Measurements from ENCODE around the gene PRSS50.
"Not testable (repeated sequence)": the region's sequence is repeated elsewhere in the genome, so short reads cannot be mapped to it uniquely, and the experiment has no call there.

PRSS50 gene

DNA sequence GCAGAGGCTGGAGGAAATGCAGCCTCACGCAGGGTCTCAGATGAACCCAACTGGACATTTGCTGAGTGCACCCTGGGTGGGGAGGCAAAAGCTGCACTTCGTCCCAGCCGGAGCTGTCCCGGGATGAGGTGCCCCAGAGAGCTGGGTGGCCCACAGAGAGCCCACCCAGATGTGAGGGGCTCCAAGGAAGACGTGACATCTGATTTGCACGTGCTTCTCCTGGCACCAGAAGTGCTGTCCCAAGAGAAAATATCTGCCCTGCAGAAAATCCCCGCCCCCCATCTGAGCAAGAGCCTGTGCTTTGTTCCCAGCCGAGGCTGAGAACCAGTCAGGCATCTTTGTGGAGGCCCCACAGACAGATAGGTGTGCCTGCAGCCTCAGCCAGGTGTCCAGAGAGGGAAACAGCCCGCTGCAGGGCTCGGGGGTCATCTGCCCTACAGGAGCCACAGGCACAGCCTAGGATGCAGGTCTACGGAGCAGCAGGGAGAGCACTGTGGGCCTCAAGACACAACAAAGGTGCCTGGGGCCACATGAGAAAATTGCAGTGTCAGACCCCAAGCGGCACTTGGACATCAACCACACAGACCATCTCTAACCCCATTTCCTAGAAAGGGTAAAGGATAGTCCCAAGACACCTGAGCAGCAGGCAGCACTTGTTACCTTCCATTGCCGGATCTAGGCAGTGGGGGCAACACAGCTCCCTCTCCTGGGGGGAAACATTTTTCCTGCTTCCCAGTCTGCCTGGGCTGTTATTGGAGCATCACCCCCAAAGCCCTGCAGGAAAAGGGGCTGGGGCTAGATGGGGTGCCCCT is 10.7 kb downstream of the PRSS50 start:
- no peak for DNase-seq

DNA sequence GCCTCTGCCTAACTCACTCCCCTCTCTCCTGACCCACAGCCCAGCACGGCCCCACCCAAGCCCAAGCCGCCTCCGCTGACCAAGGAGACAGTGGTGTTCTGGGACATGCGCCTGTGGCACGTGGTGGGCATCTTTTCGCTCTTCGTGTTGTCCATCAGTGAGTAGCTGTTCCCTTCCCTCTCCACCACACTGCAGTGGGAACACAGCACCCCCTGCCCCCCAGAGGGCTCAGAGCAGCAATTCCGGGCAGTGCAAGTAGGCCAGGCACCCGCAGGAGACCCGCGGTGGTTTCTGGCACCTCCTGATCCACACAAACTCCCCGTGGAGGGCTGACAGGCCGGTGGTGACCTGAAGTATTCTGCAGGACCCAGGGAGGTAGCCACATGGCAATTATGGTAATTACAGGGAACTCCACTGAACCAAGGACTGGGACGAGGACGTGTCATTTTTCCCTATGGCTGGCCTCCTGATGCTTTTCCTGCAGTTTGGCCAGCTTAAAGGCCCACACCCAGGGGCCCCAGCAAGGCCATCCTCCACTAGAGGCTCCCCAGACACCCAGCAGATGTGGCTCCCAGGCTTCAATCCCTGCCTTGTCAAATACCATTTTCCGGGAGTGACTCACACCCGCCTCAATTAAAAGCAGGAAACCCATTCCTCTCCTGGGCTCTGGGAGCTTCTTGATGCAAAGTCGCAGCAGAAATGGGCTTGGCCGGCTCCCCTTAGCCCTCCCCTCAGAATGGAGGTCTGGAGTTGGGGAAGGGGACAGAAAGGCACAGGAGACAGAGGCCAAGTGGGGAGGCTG is 11.7 kb downstream of the PRSS50 start:
- DNase-seq, result no peak

DNA sequence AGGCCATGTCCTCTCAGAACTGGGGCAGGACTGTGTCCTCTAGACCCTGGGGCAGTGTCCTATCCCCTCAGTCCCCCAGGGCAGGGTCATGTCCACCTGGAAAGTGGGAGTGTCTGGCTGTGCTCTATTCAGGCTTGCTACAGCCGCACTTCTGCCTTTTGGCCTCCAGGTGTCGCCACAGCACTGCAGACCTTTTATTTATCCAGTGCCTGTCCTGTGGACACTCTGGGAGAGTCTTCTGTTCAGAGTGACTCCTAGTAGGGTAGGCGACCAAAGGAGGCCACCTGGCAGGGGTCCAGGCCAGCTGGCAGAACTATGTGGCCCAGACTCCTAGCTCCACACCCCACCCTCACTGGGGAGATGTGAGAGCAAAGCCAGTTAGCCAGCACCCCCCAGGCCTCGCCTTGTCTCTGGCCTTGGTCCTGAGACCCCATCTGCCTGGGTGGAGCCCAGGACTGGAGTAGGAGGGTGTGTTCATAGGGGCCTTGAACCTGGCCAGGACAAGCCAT is 12.6 kb downstream of the PRSS50 start:
- peak; percentile 8 for DNase-seq

DNA sequence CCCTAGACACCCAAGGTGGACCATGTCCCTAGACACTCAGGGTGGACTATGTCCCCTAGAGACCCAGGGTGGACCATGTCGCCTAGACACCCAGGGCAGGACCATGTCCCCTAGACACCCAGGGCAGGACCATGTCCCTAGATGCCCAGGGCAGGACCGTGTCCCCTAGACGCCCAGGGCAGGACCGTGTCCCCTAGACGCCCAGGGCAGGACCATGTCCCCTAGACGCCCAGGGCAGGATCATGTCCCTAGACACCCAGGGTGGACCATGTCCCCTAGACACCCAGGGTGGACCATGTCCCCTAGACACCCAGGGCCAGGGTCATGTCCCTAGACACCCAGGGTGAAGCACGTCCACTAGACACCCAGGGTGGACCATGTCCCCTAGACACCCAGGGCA is 13.3 kb downstream of the PRSS50 start:
- not testable (repeated sequence) for DNase-seq

DNA sequence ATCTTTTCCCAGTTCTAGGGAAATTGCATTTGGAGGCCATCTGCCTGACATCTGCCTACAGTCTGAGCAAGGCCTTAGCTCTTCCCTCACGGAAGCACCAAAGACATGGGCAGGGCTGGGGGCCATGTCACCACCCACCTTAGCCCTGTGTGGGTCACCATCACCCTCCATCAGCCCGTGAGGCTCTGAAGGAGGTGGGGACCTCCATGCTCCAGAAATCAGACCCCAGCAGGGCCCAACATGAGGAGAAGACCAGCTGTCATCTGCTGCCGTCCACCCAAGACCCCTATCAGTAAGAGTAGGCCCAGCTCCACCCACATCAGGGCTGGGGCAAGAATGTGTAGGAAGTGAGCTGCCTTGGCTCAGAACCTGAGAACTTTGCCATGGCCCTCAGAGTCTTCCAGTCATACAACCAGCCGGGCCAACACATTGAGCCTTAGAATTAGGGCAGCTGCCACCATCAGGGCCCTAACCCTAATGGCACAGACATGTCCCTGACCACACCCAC is 14.6 kb downstream of the PRSS50 start:
- no peak for DNase-seq

DNA sequence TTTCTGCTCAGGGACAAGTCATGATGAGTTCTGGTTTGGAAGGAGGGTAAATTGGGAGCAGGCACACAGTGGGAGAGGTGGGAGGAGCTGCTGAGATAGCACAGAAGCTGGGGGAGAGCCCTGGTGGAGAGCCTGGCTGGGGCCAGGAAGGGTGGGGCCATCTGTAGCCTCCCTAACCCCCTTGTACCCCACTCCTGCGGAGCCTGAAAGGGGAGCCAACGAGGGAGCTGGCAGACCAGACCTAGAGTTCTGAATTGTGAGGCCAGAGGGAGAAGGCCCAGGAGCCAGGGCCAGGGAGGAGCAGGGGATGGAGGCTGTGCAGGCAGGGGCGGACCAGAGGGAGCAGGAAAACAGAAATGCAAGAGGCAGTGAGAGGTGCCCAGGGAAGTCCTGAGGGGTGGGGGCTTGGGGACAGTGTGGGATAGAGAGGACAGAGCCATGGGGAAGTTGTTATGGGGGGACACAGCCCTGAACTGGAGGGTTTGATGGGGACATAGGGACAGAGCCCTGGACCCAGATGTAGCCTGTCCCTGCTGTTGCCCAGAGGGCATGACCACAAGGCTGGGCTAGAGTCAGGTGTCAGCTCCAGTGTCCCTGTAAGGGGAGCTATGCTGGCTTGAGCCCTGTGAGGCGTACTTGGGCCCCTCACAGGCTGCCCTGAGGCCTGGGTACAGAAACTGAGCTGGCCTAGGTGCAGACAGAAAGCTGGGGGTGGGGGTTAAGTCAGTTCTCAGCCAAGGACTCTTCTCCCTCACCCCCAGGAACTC is 15.2 kb downstream of the PRSS50 start:
- DNase-seq, result no peak

DNA sequence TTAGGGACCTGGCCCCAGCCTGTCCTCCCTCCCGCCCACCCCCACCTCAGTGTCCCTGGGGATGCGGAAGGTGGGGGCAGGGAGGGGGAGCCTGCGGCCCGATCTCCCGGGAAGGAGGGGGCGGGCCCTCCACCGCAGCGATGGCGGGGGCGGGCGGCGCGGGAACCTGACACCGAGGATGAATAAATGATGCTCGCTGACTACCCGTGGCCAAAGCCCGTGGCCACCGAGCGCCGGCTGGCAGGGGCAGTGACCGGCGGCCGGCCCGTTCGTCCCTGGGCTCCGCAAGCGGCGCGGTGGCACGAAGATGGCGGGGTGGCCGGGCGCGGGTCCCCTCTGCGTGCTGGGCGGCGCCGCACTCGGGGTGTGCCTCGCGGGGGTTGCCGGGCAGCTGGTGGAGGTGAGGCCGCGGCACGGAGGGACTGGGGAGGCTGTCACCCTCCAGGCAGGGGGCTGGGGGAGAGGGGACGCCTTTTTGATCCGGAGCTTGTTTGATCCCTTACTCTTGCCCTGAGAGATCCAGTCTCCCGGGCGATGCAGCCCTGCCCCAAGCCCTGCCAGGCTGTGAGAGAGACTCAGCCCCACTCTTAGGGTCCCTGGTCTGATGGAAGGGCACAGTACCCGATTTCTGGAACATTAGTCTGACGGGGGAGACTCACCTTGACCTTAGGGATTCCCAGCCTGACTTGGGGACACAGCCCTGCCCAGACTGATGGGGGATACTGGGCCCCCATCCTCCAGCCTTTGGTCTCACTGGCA is 16.3 kb downstream of the PRSS50 start, which contains the start of gene TMIE:
Gene TMIE, plus strand, starts transcription at position 212 of the 759 bp plus-strand sequence. Its CDS starts 96 bp downstream, at position 308.
- no peak for DNase-seq

DNA sequence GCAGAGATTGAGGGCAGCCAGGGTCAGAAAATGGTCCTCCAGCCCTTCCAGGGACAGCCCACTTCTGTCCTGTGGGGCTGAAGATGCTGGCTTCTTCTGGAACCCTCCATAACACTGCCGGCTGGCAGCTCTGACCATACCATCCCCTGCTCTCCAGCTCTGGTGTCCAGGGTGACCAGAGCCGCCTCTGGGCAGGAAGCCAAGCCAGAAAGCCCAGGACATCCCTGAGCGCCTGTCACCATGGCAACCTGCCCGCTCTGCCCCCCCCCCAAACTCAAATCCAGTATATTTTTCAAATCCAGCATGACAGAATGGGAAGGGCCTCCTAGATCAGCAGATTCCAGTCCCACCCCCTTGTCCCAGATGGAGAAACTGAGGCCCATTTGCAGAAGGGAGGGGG is 16.9 kb downstream of the PRSS50 start:
- no peak for DNase-seq

DNA sequence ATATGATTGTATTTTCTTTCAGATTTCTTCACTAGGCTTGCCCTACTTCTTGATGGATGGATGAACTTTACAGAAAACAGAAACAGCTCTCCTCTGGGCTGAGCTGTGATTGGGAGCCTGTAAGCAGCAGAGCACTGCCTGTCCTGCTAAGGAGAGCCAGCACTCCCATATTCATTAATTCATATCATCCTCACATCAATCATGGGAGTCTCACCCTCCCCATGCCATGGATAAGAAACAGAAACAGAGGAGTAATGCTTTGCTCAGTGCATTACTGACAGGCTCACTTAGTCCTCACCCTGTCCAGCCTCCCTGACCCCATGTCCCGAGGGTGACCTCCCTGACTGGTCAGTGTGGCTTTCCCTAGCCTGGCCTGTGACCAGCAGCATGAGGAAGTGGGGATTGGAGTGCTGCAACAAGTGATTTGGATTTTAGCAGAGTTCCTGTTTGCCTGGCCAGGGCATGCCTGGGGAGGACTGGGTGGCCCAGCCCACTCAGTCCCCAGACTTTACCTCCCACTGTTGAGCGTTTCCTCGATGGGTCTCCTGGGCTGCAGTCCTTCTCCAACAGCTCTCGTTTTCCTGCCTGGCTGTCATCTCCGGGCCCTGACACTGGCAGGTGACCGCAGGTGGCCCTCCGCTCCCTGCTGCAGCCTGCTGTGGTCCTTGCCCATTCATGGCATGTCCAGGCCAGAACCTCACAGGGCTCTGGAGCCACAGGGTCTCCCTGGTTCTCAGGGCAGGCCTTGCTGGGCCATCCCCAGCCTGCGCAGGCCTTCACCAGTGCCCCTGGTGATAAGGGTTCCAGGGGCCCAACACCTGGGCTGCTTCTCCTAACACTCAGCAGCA is 17.8 kb downstream of the PRSS50 start:
- no peak for DNase-seq

DNA sequence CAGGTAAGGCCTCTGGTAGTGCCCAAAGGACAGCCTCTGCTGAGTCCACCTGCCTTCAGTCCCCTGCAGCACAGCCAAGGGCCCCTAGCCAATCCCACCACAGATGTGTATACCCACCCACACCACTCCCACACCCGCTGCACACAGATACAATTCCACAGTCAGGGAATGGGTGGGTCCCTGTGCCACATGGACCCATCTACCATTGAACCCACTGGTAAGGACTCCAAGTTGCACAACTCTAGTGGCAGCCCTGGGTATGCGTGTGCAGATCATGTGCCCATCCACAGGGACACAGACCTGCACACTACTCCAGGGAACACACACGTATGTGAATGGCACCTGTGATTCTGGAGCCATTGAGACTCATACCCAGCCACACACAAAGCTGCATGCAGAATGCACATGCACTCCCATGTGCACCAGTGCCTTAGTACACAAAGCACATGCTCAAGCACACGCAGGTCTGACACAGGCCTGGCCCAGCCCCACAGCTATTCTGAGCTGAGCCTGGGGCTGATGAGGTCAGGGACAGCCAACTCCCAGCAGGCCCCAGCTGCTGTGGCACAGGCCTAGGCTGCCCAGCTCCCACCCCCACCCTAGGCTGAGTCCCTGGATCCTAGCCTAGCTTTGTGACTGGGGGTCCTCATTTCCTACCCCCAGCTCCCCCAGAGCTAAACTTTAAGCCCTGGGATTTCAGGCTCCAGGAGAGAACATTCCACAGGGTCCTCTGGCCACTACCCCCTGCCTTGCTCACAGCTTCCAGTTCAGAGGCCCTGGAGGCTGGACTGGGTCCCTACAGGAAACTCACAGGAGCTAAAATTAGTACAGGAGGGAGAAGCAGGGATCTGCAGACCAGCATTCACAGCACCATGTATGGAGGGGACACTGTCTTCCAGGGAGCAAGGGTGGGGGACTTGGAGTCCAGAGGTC is 21.4 kb downstream of the PRSS50 start:
- DNase-seq, result no peak

DNA sequence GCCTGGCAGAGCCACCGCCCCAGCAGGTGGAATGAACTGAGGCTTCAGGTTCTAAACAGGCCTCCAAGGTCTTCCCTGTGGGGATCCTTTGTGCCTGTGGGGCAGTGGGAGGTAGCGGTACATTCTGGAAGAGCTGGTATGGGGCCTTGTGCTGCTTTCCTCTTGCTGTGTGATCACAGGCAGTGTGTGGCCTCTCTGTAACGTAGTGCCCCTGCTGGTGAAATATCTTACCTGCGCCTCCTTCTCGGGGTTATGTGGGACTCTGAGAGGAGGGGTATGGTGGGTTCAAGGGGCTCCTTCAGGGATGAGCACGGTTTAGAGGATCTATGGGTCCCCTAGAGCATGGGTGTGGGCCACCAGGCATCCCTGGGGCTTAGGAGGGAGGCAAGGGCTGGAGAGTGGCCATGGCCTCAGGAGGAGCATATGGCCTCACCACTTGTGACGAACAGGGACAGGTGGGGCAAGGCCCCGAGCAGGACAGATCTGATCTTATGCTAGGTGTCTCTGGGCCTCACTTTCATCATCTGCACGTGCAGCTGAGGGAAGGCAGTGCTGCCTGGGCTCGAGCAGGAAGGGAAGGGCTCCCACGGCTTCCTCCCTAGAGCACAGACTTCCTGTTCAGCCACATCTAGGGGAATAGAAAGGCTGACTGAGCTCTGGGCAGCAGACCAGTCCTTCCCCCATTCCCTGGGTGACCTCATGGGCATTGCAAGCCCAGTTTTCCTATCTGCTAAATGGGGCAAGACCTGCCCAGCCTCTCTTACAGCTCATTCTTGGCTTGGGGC is 22.3 kb downstream of the PRSS50 start:
- DNase-seq, result no peak

DNA sequence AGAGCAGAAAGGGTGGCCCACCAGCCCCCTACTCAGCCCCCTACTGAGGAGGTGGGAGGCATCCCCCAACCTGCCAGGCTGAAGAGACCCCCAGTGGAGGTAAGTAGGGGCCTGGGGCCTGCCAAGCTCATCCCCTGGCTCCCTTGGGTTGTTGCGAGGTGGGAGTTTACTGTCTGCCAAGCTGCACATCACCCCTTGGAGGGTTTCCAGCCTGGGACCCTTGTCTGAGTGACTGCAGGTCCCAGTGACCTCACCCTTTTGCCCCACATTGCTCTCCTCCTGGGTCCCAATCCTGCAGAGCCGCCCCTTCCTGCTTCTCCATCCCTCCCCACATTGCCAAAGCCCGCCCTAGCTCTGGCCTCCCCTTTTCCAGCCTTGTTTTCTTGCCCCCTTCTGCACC is 23.1 kb downstream of the PRSS50 start:
- DNase-seq, result no peak

DNA sequence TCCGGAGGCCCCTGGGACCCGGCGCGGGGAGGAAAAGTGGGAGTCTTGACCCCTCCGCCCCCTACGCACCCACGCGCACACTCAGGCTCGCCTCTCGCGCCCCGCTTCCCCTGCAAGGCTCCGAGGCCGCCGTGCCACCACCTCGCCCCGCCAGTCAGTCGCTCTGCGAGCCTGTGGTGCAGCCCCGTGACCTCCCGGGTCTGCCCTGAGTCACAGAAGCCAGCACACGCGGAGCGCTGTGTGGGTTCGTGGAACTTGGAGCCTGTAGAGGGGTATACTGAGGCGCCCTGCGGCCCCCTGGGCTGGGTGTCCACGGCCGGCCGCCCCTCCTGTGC is 23.8 kb downstream of the PRSS50 start:
- no peak for DNase-seq

DNA sequence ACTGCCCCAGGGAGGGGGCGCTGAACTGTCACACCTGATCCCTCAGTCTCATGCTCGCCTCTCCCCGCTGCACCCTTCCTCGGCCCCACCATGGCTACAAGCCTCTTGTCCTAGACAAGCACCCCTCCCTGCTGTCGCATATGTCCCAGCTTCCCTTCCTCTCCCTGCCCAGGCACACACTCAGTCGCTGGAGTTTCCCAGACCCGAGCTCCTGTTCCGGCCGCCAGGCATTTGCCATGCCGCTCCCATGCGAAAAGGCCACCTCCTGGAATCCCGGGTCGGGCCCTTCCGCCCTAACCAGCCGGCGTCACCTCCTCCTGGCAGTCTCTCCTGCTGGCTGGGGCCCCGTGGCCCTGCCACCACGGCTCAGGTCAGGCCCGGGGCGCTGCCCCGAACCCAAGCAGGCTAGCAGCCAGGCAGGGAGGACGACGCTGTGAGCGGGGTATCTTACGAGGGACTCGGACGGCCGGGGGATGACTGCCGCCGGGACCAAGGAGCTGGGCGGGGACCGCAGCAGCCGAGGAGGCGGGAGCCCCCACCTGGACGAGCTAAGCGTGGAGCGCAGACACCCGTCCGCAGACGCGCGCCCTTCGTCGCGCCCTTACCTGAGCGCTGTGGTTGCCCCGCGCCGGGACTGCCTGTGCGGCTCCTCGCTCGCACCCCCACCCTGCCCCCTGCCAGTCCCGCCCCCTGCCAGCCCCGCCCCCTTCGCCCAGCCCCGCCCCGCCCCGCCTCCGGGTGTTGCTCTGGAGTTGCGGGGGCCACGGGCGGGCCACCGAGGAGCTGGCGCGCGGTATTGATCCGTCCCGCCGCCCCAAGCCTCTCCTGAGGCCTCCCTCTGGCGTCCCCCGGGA is 24.4 kb downstream of the PRSS50 start, which contains the start of gene ALS2CL:
Gene ALS2CL, minus strand, starts transcription at position 642 of the 854 bp plus-strand sequence. CDS start 4,239 bp downstream, outside the sequence.
- DNase-seq, result peak; percentile 8

DNA sequence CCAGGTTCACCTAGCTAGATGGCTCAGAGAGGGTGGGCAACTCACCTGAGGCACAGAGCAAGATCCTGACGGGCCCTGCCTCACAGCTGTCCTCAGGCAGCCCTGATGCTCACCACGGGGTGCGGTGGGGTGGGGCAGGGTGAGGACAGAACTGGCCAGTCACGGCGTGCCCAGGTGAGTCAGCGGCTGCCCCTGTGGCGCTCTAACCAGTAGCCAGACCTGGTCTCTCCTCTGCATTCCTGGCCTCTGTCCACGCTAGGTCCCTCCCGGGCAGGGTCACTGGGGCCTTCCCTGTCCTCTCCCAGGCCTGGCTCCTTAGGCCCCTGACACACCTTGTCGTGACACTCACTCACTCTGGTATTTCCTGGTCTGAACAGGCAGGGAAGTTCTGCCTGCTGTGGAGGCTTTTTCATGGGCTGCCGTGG is 25.1 kb downstream of the PRSS50 start:
- DNase-seq, result no peak

DNA sequence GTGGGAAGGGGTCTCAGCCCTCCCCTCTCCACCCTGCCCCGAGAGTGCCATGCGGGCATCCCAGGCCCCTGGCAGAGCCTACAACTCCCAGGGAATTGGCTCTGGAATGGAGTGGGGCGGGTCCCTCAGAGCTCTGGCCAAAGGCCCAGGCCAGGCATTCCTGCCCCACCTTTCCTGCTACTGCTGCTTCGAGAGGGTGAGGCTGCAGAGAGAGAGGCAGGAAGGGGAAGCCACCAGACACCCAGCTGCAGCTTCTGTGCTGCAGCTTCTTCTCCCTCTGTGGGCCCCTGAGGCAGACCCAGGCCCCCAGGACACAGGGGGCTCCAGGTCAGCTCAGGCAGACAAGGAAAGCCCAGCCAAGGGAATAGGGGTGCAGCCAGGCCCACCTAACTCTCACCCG is 26.9 kb downstream of the PRSS50 start:
- DNase-seq, result no peak

DNA sequence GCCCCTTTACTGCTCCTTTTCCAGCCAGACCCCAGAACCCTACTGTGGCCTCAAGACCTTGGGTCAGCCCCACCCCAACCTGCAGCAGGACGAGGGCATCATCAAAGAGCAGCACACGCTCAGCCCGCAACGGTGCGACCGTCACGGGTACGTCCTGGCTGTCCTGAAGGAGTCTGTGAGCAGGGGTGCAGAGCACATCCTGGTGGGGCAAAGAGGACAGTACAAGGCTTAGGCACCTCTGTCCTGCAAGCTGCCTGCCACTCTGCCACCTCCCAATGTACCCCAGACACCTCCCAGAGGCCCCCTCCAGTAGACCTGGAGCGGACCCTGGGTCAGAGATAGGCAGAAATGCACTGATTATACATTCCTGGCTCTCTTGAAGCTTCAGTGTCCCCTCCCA is 32.2 kb downstream of the PRSS50 start:
- no peak for DNase-seq

DNA sequence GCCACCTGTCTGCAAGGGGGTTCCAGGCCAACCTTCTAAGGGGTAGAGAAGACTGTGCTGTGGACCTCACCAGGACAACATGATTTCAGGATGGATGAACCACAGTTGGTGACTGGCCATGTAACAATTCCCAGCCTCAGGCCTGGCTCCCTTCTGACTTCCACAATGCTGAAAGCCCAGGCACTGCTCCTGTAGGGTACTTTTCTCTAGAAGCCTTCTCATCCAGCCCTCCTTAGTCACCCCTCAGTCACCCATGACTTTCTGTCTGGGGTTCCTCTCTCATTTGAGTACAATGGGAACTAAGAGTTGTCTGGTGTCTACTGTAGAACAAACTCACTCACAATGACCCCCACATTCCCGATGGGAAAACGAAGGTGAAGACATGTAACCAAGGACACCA is 32.8 kb downstream of the PRSS50 start:
- no peak for DNase-seq
